GM18907 (cell line): ENCODE results near the gene SEZ6L2.
"Not testable (repeated sequence)": the region's sequence is repeated elsewhere in the genome, so short reads cannot be mapped to it uniquely, and the experiment has no call there.

ENCODE experiments used
- ATAC-seq: cut with Tn5 transposase; IDR thresholded peaks from one replicate; pipeline ENCODE4 v1.9.1; 2021; ENCODE audit warnings: mild to moderate bottlenecking, moderate library complexity; ENCODE audit not compliant: unreplicated experiment

SEZ6L2 gene

GRCh38 chr16:29858149-29858849 lies 41.1 kb downstream of the SEZ6L2 start:
- no peak for ATAC-seq

GRCh38 chr16:29857133-29857760 lies 42.1 kb downstream of the SEZ6L2 start:
- no peak for ATAC-seq

GRCh38 chr16:29854520-29855100 lies 44.7 kb downstream of the SEZ6L2 start:
- ATAC-seq = no peak

GRCh38 chr16:29852654-29853053 lies 46.7 kb downstream of the SEZ6L2 start:
- no peak for ATAC-seq

- ATAC-seq = no peak
Measured at GRCh38 chr16:29850998-29851397, 48.4 kb downstream of the SEZ6L2 start.

- no peak for ATAC-seq
Measured at GRCh38 chr16:29849505-29849904, 49.8 kb downstream of the SEZ6L2 start.

GRCh38 chr16:29848420-29849297 lies 50.7 kb downstream of the SEZ6L2 start:
- no peak for ATAC-seq

GRCh38 chr16:29845656-29846055 lies 53.7 kb downstream of the SEZ6L2 start:
- ATAC-seq = no peak

GRCh38 chr16:29844575-29845331 lies 54.6 kb downstream of the SEZ6L2 start:
- no peak for ATAC-seq

GRCh38 chr16:29843931-29844330 lies 55.4 kb downstream of the SEZ6L2 start:
- no peak for ATAC-seq

GRCh38 chr16:29842732-29843346 lies 56.5 kb downstream of the SEZ6L2 start:
- ATAC-seq = no peak

- ATAC-seq = no peak
Measured at GRCh38 chr16:29841631-29842030, 57.7 kb downstream of the SEZ6L2 start.

GRCh38 chr16:29840240-29840639 lies 59.1 kb downstream of the SEZ6L2 start:
- no peak for ATAC-seq

GRCh38 chr16:29839822-29840221 lies 59.5 kb downstream of the SEZ6L2 start:
- ATAC-seq = no peak

- no peak for ATAC-seq
Measured at GRCh38 chr16:29837841-29838240, 61.5 kb downstream of the SEZ6L2 start.

GRCh38 chr16:29836623-29837022 lies 62.7 kb downstream of the SEZ6L2 start:
- ATAC-seq = no peak

- no peak for ATAC-seq
Measured at GRCh38 chr16:29835926-29836325, 63.4 kb downstream of the SEZ6L2 start.

GRCh38 chr16:29834079-29834478 lies 65.3 kb downstream of the SEZ6L2 start:
- ATAC-seq = no peak

GRCh38 chr16:29833219-29833618 lies 66.1 kb downstream of the SEZ6L2 start:
- ATAC-seq = not testable (repeated sequence)

- no peak for ATAC-seq
Measured at GRCh38 chr16:29831490-29831889, 67.9 kb downstream of the SEZ6L2 start.
